ENCODE data around the gene CCDC190. TPM values are rescaled to one million over a fixed set of nuclear protein-coding genes. Genes with fewer than 3 reads are reported as not detected.

Gene CCDC190
- total and polyA plus RNA-seq, 2 of the 4 experiments (the other 2 are of a cell fraction) = 0.10 to 0.36 TPM

DNA sequence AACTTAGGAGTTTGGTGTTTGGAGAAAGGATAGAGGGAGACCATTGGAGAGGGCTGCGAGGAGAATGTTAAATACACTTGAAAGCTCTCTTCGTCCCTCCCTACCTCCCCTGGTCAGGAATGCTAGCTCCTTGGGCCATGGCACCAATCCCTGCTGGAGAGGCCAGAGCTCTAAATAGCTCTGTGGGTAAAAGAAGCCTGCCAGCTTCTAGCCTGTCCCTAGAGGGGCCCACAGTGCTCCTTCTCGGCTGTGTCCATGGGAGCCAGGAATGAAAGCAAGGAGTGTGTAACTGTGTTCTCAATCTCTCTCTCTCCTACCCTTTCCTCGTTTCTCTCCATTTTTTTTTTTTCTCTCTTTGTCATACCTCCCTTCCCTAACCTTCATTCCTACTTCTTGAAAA lies at the start of gene CCDC190 (continued):
- TF ChIP-seq, protein P1, sequence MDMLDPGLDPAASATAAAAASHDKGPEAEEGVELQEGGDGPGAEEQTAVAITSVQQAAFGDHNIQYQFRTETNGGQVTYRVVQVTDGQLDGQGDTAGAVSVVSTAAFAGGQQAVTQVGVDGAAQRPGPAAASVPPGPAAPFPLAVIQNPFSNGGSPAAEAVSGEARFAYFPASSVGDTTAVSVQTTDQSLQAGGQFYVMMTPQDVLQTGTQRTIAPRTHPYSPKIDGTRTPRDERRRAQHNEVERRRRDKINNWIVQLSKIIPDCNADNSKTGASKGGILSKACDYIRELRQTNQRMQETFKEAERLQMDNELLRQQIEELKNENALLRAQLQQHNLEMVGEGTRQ (IDR thresholded peaks at IDR 0.05; ENCODE audit: low read depth, low read length) = no peak

DNA sequence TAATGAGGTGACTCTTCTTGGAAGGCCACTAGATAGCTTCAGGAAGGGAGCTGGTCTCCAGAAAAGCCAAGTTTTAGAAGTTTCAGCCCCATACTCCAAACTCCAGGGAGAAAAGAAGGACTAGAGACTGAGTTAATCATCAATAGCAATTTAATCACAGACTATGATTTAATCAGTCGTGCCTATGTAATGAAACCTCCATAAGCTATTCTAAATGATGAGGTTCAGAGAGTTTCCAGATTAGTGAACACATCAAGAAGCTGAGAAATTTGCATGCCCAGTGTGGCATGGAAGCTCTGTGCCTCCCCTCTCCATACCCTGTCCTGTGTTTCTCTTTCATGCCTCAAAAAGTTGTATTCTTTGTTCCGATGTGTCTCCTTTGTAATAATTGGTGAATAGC lies 49.2 kb upstream of the CCDC190 start:
- Histone ChIP-seq H3K23ac (ENCODE audit: low read depth, low read length) (no peak overlapping the region), H3K4ac (ENCODE audit: low read depth, low read length) (0 out of 2 replicates have a peak overlapping the region, but pooled peaks have one; percentile 15), H4K20me1 (ENCODE audit: insufficient read depth, low read length) (no peaks in the 10 kb centered on the region), H2AK5ac (ENCODE audit: low read depth, low read length) (no peak overlapping the region), H4K91ac (ENCODE audit: insufficient read depth, low read depth, low read length) (0 out of 2 replicates have a peak overlapping the region, but pooled peaks have one; percentile 17), H2AK9ac (replicated peaks; ENCODE audit: low read depth, low read length, poor library complexity) (no peak overlapping the region), H2AFZ (replicated peaks; ENCODE audit: low read length, poor library complexity) (no peak overlapping the region), H3K79me1 (ENCODE audit: low read depth in 1 of 2, low read length in 2 of 2) (no peaks in the 10 kb centered on the region), H3K9ac (ENCODE audit: low read depth, low read length) (no peak overlapping the region), H2BK15ac (ENCODE audit: low read depth, low read length) (0 out of 3 replicates have a peak overlapping the region, but pooled peaks have one; percentile 53), H3K36me3 (ENCODE audit: control insufficient read depth, insufficient read depth, low read length) (no peaks in the 10 kb centered on the region), H3K27me3 (ENCODE audit: control insufficient read depth, insufficient read depth, low read length) (no peaks in the 10 kb centered on the region), H3K18ac (ENCODE audit: low read depth, low read length) (no peak overlapping the region), H2BK20ac (ENCODE audit: low read depth, low read length) (peak overlapping the region; percentile 62; the same call in 1 of the 2 replicates), H3K27ac (ENCODE audit: insufficient read depth, low read length) (no peak overlapping the region), H3K14ac (replicated peaks; ENCODE audit: low read depth, low read length) (no peak overlapping the region), H3K4me2 (ENCODE audit: low read depth, low read length) (no peak overlapping the region), H3K9me3 (ENCODE audit: control insufficient read depth, insufficient read depth, low read length) (peaks cover 6% of the 10 kb centered on the region), H3K9me1 (ENCODE audit: insufficient read depth, low read length) (peaks cover 7% of the 10 kb centered on the region; the same call in 1 of the 2 replicates), H4K5ac (ENCODE audit: low read depth, low read length) (no peak overlapping the region), H3K4me1 (ENCODE audit: control insufficient read depth, insufficient read depth, low read length) (peaks cover 3% of the 10 kb centered on the region), H3K56ac (ENCODE audit: extremely low read depth, insufficient read depth, low read length) (no peak overlapping the region), H2BK5ac (ENCODE audit: low read depth, low read length, poor library complexity, severe bottlenecking) (no peak overlapping the region), H4K8ac (ENCODE audit: low read depth in 2 of 2, low read length in 2 of 2) (peak overlapping the region in 1 of 2 experiments; percentile 55; a peak in 1 of 4 replicates), H2BK120ac (ENCODE audit: low read depth, low read length) (peak overlapping the region; percentile 32; the same call in 1 of the 2 replicates), H3K4me3 (ENCODE audit: insufficient read depth, low read depth, low read length) (no peak overlapping the region)
- WGBS, 2 experiments (ENCODE audit: extremely low coverage in 2 of 2, insufficient read length in 1 of 2) = no CpG with 5 or more reads among the region's 2 CpGs
- dilution Hi-C loops (cut with HindIII; ENCODE audit: low sequenced_read_pairs, unreplicated experiment) = no loop called here
- DNase-seq (no peak), ATAC-seq (ENCODE audit: low read depth) (no peak)
- intact Hi-C loops (cut with micrococcal nuclease) = no loop called here
- no TSS peak for BruUV-seq (replicated peaks)
- in situ Hi-C loops (cut with MboI; ENCODE audit: low sequenced_read_pairs) = no loop called here
- ChIA-PET POLR2A (ENCODE audit: unreplicated experiment) (no interaction called here), CTCF (interaction anchor here (0.6 to 0.8 kb wide), 2 partner anchors 13 to 266 kb away, joined by 3 read pairs; no protein-coding TSS in a partner anchor)
- no peak for TF ChIP-seq RAD21 (IDR thresholded peaks at IDR 0.05; ENCODE audit: low read length)
- no peak for TF ChIP-seq FOS (IDR thresholded peaks at IDR 0.05; ENCODE audit: low read depth, low read length)
- TF ChIP-seq, protein P2, sequence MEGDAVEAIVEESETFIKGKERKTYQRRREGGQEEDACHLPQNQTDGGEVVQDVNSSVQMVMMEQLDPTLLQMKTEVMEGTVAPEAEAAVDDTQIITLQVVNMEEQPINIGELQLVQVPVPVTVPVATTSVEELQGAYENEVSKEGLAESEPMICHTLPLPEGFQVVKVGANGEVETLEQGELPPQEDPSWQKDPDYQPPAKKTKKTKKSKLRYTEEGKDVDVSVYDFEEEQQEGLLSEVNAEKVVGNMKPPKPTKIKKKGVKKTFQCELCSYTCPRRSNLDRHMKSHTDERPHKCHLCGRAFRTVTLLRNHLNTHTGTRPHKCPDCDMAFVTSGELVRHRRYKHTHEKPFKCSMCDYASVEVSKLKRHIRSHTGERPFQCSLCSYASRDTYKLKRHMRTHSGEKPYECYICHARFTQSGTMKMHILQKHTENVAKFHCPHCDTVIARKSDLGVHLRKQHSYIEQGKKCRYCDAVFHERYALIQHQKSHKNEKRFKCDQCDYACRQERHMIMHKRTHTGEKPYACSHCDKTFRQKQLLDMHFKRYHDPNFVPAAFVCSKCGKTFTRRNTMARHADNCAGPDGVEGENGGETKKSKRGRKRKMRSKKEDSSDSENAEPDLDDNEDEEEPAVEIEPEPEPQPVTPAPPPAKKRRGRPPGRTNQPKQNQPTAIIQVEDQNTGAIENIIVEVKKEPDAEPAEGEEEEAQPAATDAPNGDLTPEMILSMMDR (conservative IDR thresholded peaks at IDR 0.05; ENCODE audit: low read depth, low read length) = no peak
- TF ChIP-seq BHLHE40 (IDR thresholded peaks at IDR 0.05; ENCODE audit: low read depth, low read length) = no peak
- no peak for TF ChIP-seq MXI1 (IDR thresholded peaks at IDR 0.05; ENCODE audit: borderline replicate concordance, low read depth, low read length)
- no peak for TF ChIP-seq POLR2A (IDR thresholded peaks at IDR 0.05; ENCODE audit: low read depth, low read length)
- no peak for TF ChIP-seq MAZ (IDR thresholded peaks at IDR 0.05; ENCODE audit: borderline replicate concordance, low read depth, low read length)
- TF ChIP-seq, protein P1 (IDR thresholded peaks at IDR 0.05; ENCODE audit: low read depth, low read length) = no peak
- no peak for TF ChIP-seq NFE2L2 (IDR thresholded peaks at IDR 0.05; ENCODE audit: low read depth, low read length)
- TF ChIP-seq CHD1 (IDR thresholded peaks at IDR 0.05; ENCODE audit: low read depth, low read length) = no peak
- no peak for TF ChIP-seq MAFK (IDR thresholded peaks at IDR 0.05; ENCODE audit: low read depth, low read length)
- TF ChIP-seq RFX5 (IDR thresholded peaks at IDR 0.05; ENCODE audit: low read depth, low read length) = no peak
- no peak for TF ChIP-seq RCOR1 (IDR thresholded peaks at IDR 0.05; ENCODE audit: insufficient replicate concordance, low read length)
- TF ChIP-seq SMC3 (IDR thresholded peaks at IDR 0.05; ENCODE audit: low read depth, low read length) = no peak
- no peak for TF ChIP-seq CEBPB (IDR thresholded peaks at IDR 0.05; ENCODE audit: low read depth, low read length)

All from IMR-90 (cell line).